ENCODE data around the gene OGFR. TPM values are rescaled to one million over a fixed set of nuclear protein-coding genes. Genes with fewer than 3 reads are reported as not detected.

OGFR gene
- total and polyA plus RNA-seq, 2 experiments from 2014 or later: 9.9 to 52.2 TPM

- no peak for DNase-seq
- no peak overlapping the region for H3K4me3 ChIP-seq
- in situ Hi-C loops (cut with MboI): no loop called here
- WGBS, 2 experiments (ENCODE audit: low coverage in 1 of 2, low lambda C conversion rate in 2 of 2, missing lambda C conversion rate in 2 of 2): 70% methylated on average over 24 to 26 of the region's 26 CpGs
- H3K4me2 ChIP-seq (ENCODE audit: unreplicated experiment): no peak overlapping the region
- H3K79me2 ChIP-seq (ENCODE audit: insufficient read depth): no peaks in the 10 kb centered on the region
- H3K4me1 ChIP-seq (ENCODE audit: insufficient read depth): no peaks in the 10 kb centered on the region
- no peaks in the 10 kb centered on the region for H3K9me2 ChIP-seq (ENCODE audit: insufficient read depth)
- H3K9me3 ChIP-seq (ENCODE audit: low read depth): no peaks in the 10 kb centered on the region
- no peaks in the 10 kb centered on the region for H4K20me1 ChIP-seq (ENCODE audit: insufficient read depth)
- no peak overlapping the region for H3K27ac ChIP-seq
- TF ChIP-seq EZH2phosphoT487 (IDR thresholded peaks at IDR 0.05; ENCODE audit: insufficient read depth, low read depth) (no peak), EZH2 (IDR thresholded peaks at IDR 0.05; ENCODE audit: insufficient read depth, poor library complexity, severe bottlenecking) (no peak)
- no peak overlapping the region for H2AFZ ChIP-seq
- no peaks in the 10 kb centered on the region for H3K36me3 ChIP-seq (ENCODE audit: low read depth)
- no peaks in the 10 kb centered on the region for H3F3A ChIP-seq (ENCODE audit: insufficient read depth)
- peaks cover 27% of the 10 kb centered on the region for H3K27me3 ChIP-seq (replicated peaks; ENCODE audit: insufficient read depth)
- H3K9ac ChIP-seq: no peak overlapping the region
Measured at GRCh38 chr20:62764156-62764935, 40.3 kb upstream of the OGFR start.

GRCh38 chr20:62765021-62765420 is 39.6 kb upstream of the OGFR start:
- Histone ChIP-seq H3K4me2 (ENCODE audit: unreplicated experiment) (no peak overlapping the region), H3K9ac (no peak overlapping the region), H3K4me1 (ENCODE audit: insufficient read depth) (no peaks in the 10 kb centered on the region), H3K9me2 (ENCODE audit: insufficient read depth) (no peaks in the 10 kb centered on the region), H3K27ac (no peak overlapping the region), H3K79me2 (ENCODE audit: insufficient read depth) (no peaks in the 10 kb centered on the region), H3K9me3 (ENCODE audit: low read depth) (no peaks in the 10 kb centered on the region), H3K36me3 (ENCODE audit: low read depth) (no peaks in the 10 kb centered on the region), H2AFZ (no peak overlapping the region), H4K20me1 (ENCODE audit: insufficient read depth) (no peaks in the 10 kb centered on the region), H3K27me3 (replicated peaks; ENCODE audit: insufficient read depth) (peaks cover 27% of the 10 kb centered on the region), H3K4me3 (no peak overlapping the region), H3F3A (ENCODE audit: insufficient read depth) (no peaks in the 10 kb centered on the region)
- TF ChIP-seq EZH2phosphoT487 (IDR thresholded peaks at IDR 0.05; ENCODE audit: insufficient read depth, low read depth) (no peak), EZH2 (IDR thresholded peaks at IDR 0.05; ENCODE audit: insufficient read depth, poor library complexity, severe bottlenecking) (no peak)
- no peak for DNase-seq
- in situ Hi-C loops (cut with MboI): no loop called here
- 61 to 75% methylated on average over 4 to 6 of the region's 6 CpGs for WGBS, 2 experiments (ENCODE audit: low coverage in 1 of 2, low lambda C conversion rate in 2 of 2, missing lambda C conversion rate in 2 of 2)

- Histone ChIP-seq H3K4me1 (ENCODE audit: insufficient read depth) (no peaks in the 10 kb centered on the region), H2AFZ (no peak overlapping the region), H3K79me2 (ENCODE audit: insufficient read depth) (no peaks in the 10 kb centered on the region), H3K4me3 (no peak overlapping the region), H3K36me3 (ENCODE audit: low read depth) (no peaks in the 10 kb centered on the region), H3F3A (ENCODE audit: insufficient read depth) (no peaks in the 10 kb centered on the region), H3K9me3 (ENCODE audit: low read depth) (no peaks in the 10 kb centered on the region), H3K9ac (no peak overlapping the region), H3K4me2 (ENCODE audit: unreplicated experiment) (no peak overlapping the region), H4K20me1 (ENCODE audit: insufficient read depth) (no peaks in the 10 kb centered on the region), H3K27me3 (replicated peaks; ENCODE audit: insufficient read depth) (peaks cover 27% of the 10 kb centered on the region), H3K27ac (no peak overlapping the region), H3K9me2 (ENCODE audit: insufficient read depth) (no peaks in the 10 kb centered on the region)
- TF ChIP-seq EZH2 (IDR thresholded peaks at IDR 0.05; ENCODE audit: insufficient read depth, poor library complexity, severe bottlenecking): no peak
- no peak for TF ChIP-seq EZH2phosphoT487 (IDR thresholded peaks at IDR 0.05; ENCODE audit: insufficient read depth, low read depth)
- no peak for DNase-seq
- WGBS, 2 experiments (ENCODE audit: low coverage in 1 of 2, low lambda C conversion rate in 2 of 2, missing lambda C conversion rate in 2 of 2): 30 to 34% methylated on average over 12 to 15 of the region's 15 CpGs
- in situ Hi-C loops (cut with MboI): no loop called here
Measured at GRCh38 chr20:62765432-62766070, 39.1 kb upstream of the OGFR start.

GRCh38 chr20:62766071-62766450 is 38.6 kb upstream of the OGFR start:
- 41 to 55% methylated on average over 7 to 10 of the region's 10 CpGs for WGBS, 2 experiments (ENCODE audit: low coverage in 1 of 2, low lambda C conversion rate in 2 of 2, missing lambda C conversion rate in 2 of 2)
- in situ Hi-C loops (cut with MboI): no loop called here
- H3K79me2 ChIP-seq (ENCODE audit: insufficient read depth): no peaks in the 10 kb centered on the region
- TF ChIP-seq EZH2 (IDR thresholded peaks at IDR 0.05; ENCODE audit: insufficient read depth, poor library complexity, severe bottlenecking) (no peak), EZH2phosphoT487 (IDR thresholded peaks at IDR 0.05; ENCODE audit: insufficient read depth, low read depth) (no peak)
- H3K4me2 ChIP-seq (ENCODE audit: unreplicated experiment): no peak overlapping the region
- H2AFZ ChIP-seq: no peak overlapping the region
- H3K27ac ChIP-seq: no peak overlapping the region
- no peaks in the 10 kb centered on the region for H3K4me1 ChIP-seq (ENCODE audit: insufficient read depth)
- H3K27me3 ChIP-seq (replicated peaks; ENCODE audit: insufficient read depth): peaks cover 27% of the 10 kb centered on the region
- H3K36me3 ChIP-seq (ENCODE audit: low read depth): no peaks in the 10 kb centered on the region
- H3K4me3 ChIP-seq: no peak overlapping the region
- H3K9ac ChIP-seq: no peak overlapping the region
- H3F3A ChIP-seq (ENCODE audit: insufficient read depth): no peaks in the 10 kb centered on the region
- no peak for DNase-seq
- H4K20me1 ChIP-seq (ENCODE audit: insufficient read depth): no peaks in the 10 kb centered on the region
- H3K9me3 ChIP-seq (ENCODE audit: low read depth): no peaks in the 10 kb centered on the region
- no peaks in the 10 kb centered on the region for H3K9me2 ChIP-seq (ENCODE audit: insufficient read depth)
